AG04449 (cell line): ENCODE data around the gene TIMM50.

Experiments used
- CTCF ChIA-PET: fragments of 350-600 bp; formaldehyde crosslinking; extraction: SDS; loops from one replicate; lab custom pipeline; 2021; ENCODE audit warnings: antibody characterized with exemption; lab: Yijun Ruan, JAX
- POLR2A ChIA-PET: fragments of 400-600, 350-600 bp; formaldehyde crosslinking; extraction: SDS; loops from one replicate; lab custom pipeline; 2020; ENCODE audit warnings: antibody characterized with exemption, inconsistent platforms; lab: Yijun Ruan, JAX
- DNase-seq: peaks from one replicate; pipeline ENCODE4 v3.0.0-alpha.2; 2010; ENCODE audit warnings: low read depth, low spot score
- H3K4me3 ChIP-seq: 2 replicates; pipeline ENCODE4 v1.5.1; 2011; ENCODE audit warnings: low read depth, mild to moderate bottlenecking, control low read depth, low read length
- TF ChIP-seq, protein P1 (sequence below): IDR thresholded peaks from one replicate; pipeline ENCODE4 v1.5.1; 2011; ENCODE audit warnings: mild to moderate bottlenecking, moderate library complexity, low read length, control low read depth, inconsistent platforms; ENCODE audit not compliant: insufficient read depth; ENCODE audit errors: missing control alignments

Gene TIMM50

GRCh38 chr19:39480337-39481228 lies at the start of gene TIMM50:
Gene TIMM50, plus strand, starts transcription at chr19:39480838. Its CDS starts 16 bp downstream, at chr19:39480854.
- DNase-seq, result peak; percentile 34
- CTCF ChIA-PET, result interaction anchor here (0.8 to 2.7 kb wide), 4 partner anchors 17 to 52 kb away, joined by 3 to 11 read pairs (median 5); partner anchors contain the start of gene EID2B

DNA sequence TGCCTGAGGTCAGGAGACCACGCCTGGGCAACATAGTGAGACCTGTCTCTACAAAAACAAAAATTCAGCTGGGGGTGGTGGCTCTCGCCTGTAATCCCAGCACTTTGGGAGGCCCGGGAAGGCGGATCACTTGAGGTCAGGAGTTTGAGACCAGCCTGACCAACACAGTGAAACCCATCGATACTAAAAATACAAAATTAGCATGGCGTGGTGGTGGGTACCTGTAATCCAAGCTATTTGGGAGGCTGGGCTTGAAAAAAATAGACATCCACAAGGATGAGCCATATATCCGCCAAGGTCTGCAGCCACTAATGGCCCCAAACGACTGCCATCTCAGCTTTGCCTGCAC lies 48.0 kb upstream of the TIMM50 start:
- H3K4me3 ChIP-seq, result no peak overlapping the region
- ChIA-PET CTCF (interaction anchor here (1.0 to 2.4 kb wide), 4 partner anchors 14 to 100 kb away, joined by 3 to 10 read pairs (median 5); partner anchors contain the start of gene EID2B), POLR2A (interaction anchor here (0.6 to 1.1 kb wide), 5 partner anchors 12 to 92 kb away, joined by 3 to 6 read pairs (median 3); partner anchors contain the start of gene SUPT5H)
- DNase-seq, result no peak
- TF ChIP-seq, protein P1, sequence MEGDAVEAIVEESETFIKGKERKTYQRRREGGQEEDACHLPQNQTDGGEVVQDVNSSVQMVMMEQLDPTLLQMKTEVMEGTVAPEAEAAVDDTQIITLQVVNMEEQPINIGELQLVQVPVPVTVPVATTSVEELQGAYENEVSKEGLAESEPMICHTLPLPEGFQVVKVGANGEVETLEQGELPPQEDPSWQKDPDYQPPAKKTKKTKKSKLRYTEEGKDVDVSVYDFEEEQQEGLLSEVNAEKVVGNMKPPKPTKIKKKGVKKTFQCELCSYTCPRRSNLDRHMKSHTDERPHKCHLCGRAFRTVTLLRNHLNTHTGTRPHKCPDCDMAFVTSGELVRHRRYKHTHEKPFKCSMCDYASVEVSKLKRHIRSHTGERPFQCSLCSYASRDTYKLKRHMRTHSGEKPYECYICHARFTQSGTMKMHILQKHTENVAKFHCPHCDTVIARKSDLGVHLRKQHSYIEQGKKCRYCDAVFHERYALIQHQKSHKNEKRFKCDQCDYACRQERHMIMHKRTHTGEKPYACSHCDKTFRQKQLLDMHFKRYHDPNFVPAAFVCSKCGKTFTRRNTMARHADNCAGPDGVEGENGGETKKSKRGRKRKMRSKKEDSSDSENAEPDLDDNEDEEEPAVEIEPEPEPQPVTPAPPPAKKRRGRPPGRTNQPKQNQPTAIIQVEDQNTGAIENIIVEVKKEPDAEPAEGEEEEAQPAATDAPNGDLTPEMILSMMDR, result no peak

More at GRCh38 chr19:39480337-39481228, at the start of gene TIMM50:
- TF ChIP-seq, protein P1, result no peak
- POLR2A ChIA-PET, result interaction anchor here (0.6 to 1.7 kb wide), 9 partner anchors 9 to 77 kb away, joined by 3 to 7 read pairs (median 4); partner anchors contain the start of genes RPS16 and SUPT5H
- H3K4me3 ChIP-seq, result peak within 1 kb of the TSS; percentile 99

DNA sequence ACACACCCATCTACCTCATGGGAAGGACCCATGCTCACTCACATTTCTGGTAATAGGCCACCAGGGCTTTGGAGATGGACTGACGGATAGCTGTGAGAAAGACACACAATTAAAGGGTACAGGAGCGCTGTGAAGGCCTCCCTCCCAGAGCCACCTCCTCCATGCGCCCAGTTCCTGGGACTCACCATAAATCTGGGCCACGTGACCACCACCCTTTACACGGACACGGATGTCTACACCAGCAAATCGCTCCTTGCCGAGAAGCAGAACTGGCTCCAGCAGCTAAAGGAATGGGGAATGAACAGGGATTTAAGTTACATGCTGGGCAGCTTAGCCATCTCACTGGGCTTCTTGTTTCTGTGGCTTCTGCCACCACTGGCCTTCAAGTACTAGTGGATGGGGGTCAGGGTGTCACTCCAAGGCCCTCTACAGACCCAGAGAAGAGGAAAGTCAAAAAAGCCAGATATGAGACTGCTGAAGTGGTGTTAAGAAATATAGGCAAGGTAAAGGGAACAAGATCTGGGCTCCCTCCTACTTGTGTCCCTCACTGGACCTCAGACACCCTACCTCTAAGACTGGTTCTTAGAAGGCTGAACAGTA lies 47.1 kb upstream of the TIMM50 start:
- H3K4me3 ChIP-seq, result no peak overlapping the region; the same call in 1 of the 2 replicates
- TF ChIP-seq, protein P1, result no peak
- DNase-seq, result no peak
- ChIA-PET POLR2A (interaction anchor here (0.8 to 1.1 kb wide), 2 partner anchors 11 to 30 kb away, joined by 3 to 6 read pairs; partner anchors contain the start of gene SUPT5H), CTCF (interaction anchor here (1.0 to 1.9 kb wide), 5 partner anchors 17 to 100 kb away, joined by 4 to 6 read pairs (median 4); partner anchors contain the start of gene EID2B)

GRCh38 chr19:39434123-39435076 lies 46.2 kb upstream of the TIMM50 start:
- TF ChIP-seq, protein P1, result no peak
- peak overlapping the region; percentile 100 for H3K4me3 ChIP-seq
- ChIA-PET POLR2A (interaction anchor here (0.8 to 1.8 kb wide), 6 partner anchors 7 to 40 kb away, joined by 3 to 31 read pairs (median 21); partner anchors contain the start of gene SUPT5H), CTCF (interaction anchor here (1.0 to 1.9 kb wide), 10 partner anchors 7 to 98 kb away, joined by 3 to 11 read pairs (median 5); partner anchors contain the start of genes DLL3, EID2B and PLEKHG2)
- DNase-seq, result no peak

DNA sequence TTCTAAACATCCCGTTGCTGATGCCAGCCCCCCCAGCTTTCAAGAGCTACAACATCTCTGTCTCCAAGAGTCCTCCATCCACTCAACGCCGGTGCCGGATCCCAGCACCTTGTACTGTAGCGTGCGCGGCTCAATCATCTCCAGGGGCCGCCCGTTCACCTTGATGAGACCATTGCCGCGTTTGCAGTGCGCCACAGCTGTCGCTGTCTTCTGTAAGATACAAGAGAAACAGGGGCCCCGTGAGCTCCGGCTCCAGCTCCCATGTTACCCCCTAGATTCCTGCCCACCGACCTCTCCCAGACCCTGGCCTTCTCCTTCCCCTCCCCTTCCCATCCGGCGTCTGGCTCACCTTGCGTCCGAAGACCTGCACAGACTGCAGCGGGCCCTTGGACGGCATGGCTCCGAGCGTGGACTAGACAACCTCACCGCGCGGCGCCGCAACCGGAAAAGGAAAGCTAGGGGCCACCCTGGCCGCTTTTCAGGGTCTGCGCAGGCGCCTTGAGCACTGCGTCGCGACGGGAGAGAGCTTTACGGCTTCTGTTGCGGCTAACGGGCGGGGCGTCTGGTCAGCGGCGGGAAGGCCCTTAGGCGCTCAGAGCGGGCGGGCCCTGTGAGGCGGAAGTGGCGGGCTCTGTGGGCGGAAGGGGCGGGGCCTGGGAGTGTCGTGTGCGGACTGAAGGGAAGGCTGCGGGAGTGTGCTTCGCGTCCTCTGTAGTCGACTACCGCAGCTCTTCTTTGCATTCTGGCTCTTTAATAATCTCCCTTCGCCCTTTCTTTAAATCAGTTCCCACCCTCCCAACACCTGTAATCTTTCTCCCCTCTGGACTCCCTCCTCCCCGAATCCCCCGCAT lies 44.9 kb upstream of the TIMM50 start, which contains the start of gene RPS16:
RPS16 (minus strand) TSS at position 451 of the 851 bp plus-strand sequence; CDS start at position 397, 54 bp downstream.
- TF ChIP-seq, protein P1, result no peak
- ChIA-PET POLR2A (interaction anchor here (0.6 to 1.8 kb wide), 32 partner anchors 9 to 1827 kb away, joined by 3 to 31 read pairs (median 4); partner anchors contain the start of genes DYRK1B, EID2B, MED29 and PAF1), CTCF (interaction anchor here (0.6 to 1.8 kb wide), 12 partner anchors 9 to 99 kb away, joined by 3 to 11 read pairs (median 3); partner anchors contain the start of genes DLL3, EID2B and PLEKHG2)
- H3K4me3 ChIP-seq, result peak within 1 kb of the TSS; percentile 100
- no peak for DNase-seq
